Panc1 (cell line): ENCODE results near the gene SLC12A8. TPM values are rescaled to one million over a fixed set of nuclear protein-coding genes. Genes with fewer than 3 reads are reported as not detected.

Experiments
- ATAC-seq: fragments of 200-7000 bp; cut with Tn5 transposase; 2 replicates; pipeline ENCODE4 v1.9.1; 2020; ENCODE audit warnings: mild to moderate bottlenecking, moderate library complexity
- BruUV-seq: library from RNA; stranded (reverse); fragments of 400-500 nt; replicated peaks from 2 replicates; lab custom pipeline; 2021; lab: Mats Ljungman, UMichigan
- CTCF ChIA-PET: fragments of 300-600 bp; sonication (Branson Sonifier 250); formaldehyde crosslinking; loops from one replicate; lab custom pipeline; 2022; ENCODE audit warnings: antibody characterized with exemption; lab: Charles Lee
- POLR2A ChIA-PET: fragments of 300-600 bp; sonication (Branson Sonifier 250); formaldehyde crosslinking; loops from one replicate; lab custom pipeline; 2022; ENCODE audit warnings: antibody characterized with exemption; lab: Charles Lee
- DNase-seq: peaks from one replicate; pipeline ENCODE4 v3.0.0-alpha.2; 2010; ENCODE audit warnings: low read depth, low spot score
- H3K27ac ChIP-seq: 2 replicates; pipeline ENCODE4 v1.5.1; 2011; ENCODE audit warnings: mild to moderate bottlenecking, low read length, inconsistent platforms
- H3K27me3 ChIP-seq: fragments of 200-500 bp; sonication (Bioruptor generic); 2 replicates; pipeline ENCODE4 v1.6.0; 2014; ENCODE audit warnings: low read length, inconsistent platforms; ENCODE audit not compliant: control insufficient read depth, insufficient read depth
- H3K36me3 ChIP-seq: fragments of 200-500 bp; sonication (Bioruptor generic); 2 replicates; pipeline ENCODE4 v1.5.1; 2014; ENCODE audit warnings: inconsistent platforms, mild to moderate bottlenecking, low read length, moderate library complexity; ENCODE audit not compliant: control insufficient read depth, insufficient read depth
- H3K4me1 ChIP-seq: 2 replicates; pipeline ENCODE4 v1.5.1; 2011; ENCODE audit warnings: inconsistent platforms, mild to moderate bottlenecking, low read length, moderate library complexity; ENCODE audit not compliant: control insufficient read depth, insufficient read depth
- H3K4me3 ChIP-seq, 2 experiments: 2 replicates each; pipeline ENCODE4 v1.5.1; 2011 to 2012; ENCODE audit warnings: low read depth in 2 of 2, low read length in 2 of 2, mild to moderate bottlenecking in 2 of 2, inconsistent platforms in 1 of 2, moderate library complexity in 1 of 2
- H3K9me3 ChIP-seq: fragments of 200-500 bp; sonication (Bioruptor generic); 2 replicates; pipeline ENCODE4 v1.5.1; 2014; ENCODE audit warnings: low read depth, mild to moderate bottlenecking, inconsistent platforms, low read length, moderate library complexity; ENCODE audit not compliant: control insufficient read depth, insufficient read depth
- CTCF ChIP-seq: fragments of 450-650 bp; IDR thresholded peaks from 2 replicates; pipeline ENCODE4 v1.5.1; 2017; ENCODE audit warnings: mild to moderate bottlenecking
- POLR2AphosphoS5 ChIP-seq: IDR thresholded peaks from 2 replicates; pipeline ENCODE4 v1.6.1; 2012; ENCODE audit warnings: mild to moderate bottlenecking, low read depth, low read length, moderate library complexity
- REST ChIP-seq, 2 experiments: IDR thresholded peaks; 2 replicates each; pipeline ENCODE4 v1.6.1; 2011 to 2012; ENCODE audit warnings: low read depth in 2 of 2, control low read depth in 1 of 2, low read length in 1 of 2, mild to moderate bottlenecking in 1 of 2, moderate library complexity in 1 of 2; ENCODE audit not compliant: insufficient read depth in 1 of 2
- SIN3A ChIP-seq: IDR thresholded peaks from 2 replicates; pipeline ENCODE4 v1.6.1; 2012; ENCODE audit warnings: low read depth, mild to moderate bottlenecking, low read length, moderate library complexity, borderline replicate concordance; ENCODE audit not compliant: insufficient read depth
- TCF7L2 ChIP-seq: IDR thresholded peaks from 2 replicates; pipeline ENCODE4 v1.6.1; 2011; ENCODE audit warnings: mild to moderate bottlenecking, low read depth, low read length, inconsistent platforms
- in situ Hi-C: cut with HindIII; loops from 2 replicates; pipeline ENCODE4 v1.10.0; 2016; ENCODE audit warnings: low sequenced_read_pairs, low pct_unique_long_range_greater_than_20kb
- intact Hi-C: fragments of 100-400 bp; cut with micrococcal nuclease; formaldehyde crosslinking; loops from one replicate; pipeline ENCODE4 v1.10.0; 2022; ENCODE audit not compliant: unreplicated experiment
- total RNA-seq: library from RNA; stranded (reverse); gene quantifications from one replicate; pipeline ENCODE4 v1.2.1, GENCODE V29; 2021; ENCODE audit not compliant: unreplicated experiment

Gene SLC12A8
- total RNA-seq, 1 experiment from 2014 or later, result 7.0 TPM

- Histone ChIP-seq H3K27me3 (no peaks in the 10 kb centered on the region), H3K36me3 (no peaks in the 10 kb centered on the region), H3K4me3 (no peak overlapping the region), H3K4me1 (0 out of 2 replicates have a peak, but pooled peaks cover 3% of the 10 kb centered on the region), H3K9me3 (no peaks in the 10 kb centered on the region), H3K27ac (no peak overlapping the region)
- BruUV-seq, result no TSS peak
- ChIA-PET POLR2A (interaction anchor here (0.5 to 0.7 kb wide), 2 partner anchors 28 to 119 kb away, joined by 3 to 4 read pairs; no protein-coding TSS in a partner anchor), CTCF (no interaction called here)
- TF ChIP-seq TCF7L2, result no peak
- no peak for TF ChIP-seq POLR2AphosphoS5
- no peak for TF ChIP-seq REST (IDR thresholded peaks at IDR 0.05; ENCODE audit: insufficient read depth in 1 of 2, low read depth in 2 of 2, low read length in 1 of 2)
- no peak for TF ChIP-seq SIN3A
- TF ChIP-seq CTCF, result no peak
- in situ Hi-C loops, result no loop called here
- intact Hi-C loops, result no loop called here
- DNase-seq (no peak), ATAC-seq (no peak)
These were observed 132.9 kb downstream of the SLC12A8 start for GRCh38 chr3:125079675-125080045.

- no peak overlapping the region for H3K4me3 ChIP-seq
- no peak for TF ChIP-seq CTCF
- no peak for TF ChIP-seq TCF7L2
- no peak for TF ChIP-seq POLR2AphosphoS5
- no peak for TF ChIP-seq REST (IDR thresholded peaks at IDR 0.05; ENCODE audit: insufficient read depth in 1 of 2, low read depth in 2 of 2, low read length in 1 of 2)
- TF ChIP-seq SIN3A, result no peak
- no peaks in the 10 kb centered on the region for H3K36me3 ChIP-seq
- BruUV-seq, result no TSS peak
- CTCF ChIA-PET, result no interaction called here
- intact Hi-C loops, result no loop called here
- 0 out of 2 replicates have a peak, but pooled peaks cover 3% of the 10 kb centered on the region for H3K4me1 ChIP-seq
- H3K27ac ChIP-seq, result no peak overlapping the region
- DNase-seq (no peak), ATAC-seq (no peak)
- H3K9me3 ChIP-seq, result no peaks in the 10 kb centered on the region
- H3K27me3 ChIP-seq, result no peaks in the 10 kb centered on the region
- in situ Hi-C loops, result no loop called here
- POLR2A ChIA-PET, result interaction anchor here (0.5 to 0.7 kb wide), 2 partner anchors 28 to 119 kb away, joined by 3 to 4 read pairs; no protein-coding TSS in a partner anchor
These were observed 133.4 kb downstream of the SLC12A8 start for GRCh38 chr3:125078951-125079674.
